ENCODE data around the gene N4BP2L2. TPM values are rescaled to one million over a fixed set of nuclear protein-coding genes. Genes with fewer than 3 reads are reported as not detected.
"Not testable (repeated sequence)": the region's sequence is repeated elsewhere in the genome, so short reads cannot be mapped to it uniquely, and the experiment has no call there.

The N4BP2L2 gene
- polyA plus RNA-seq (ENCODE audit: insufficient read length in 10 of 10), result 100 to 1,000 TPM in 6 of 10 donors, 10 to 100 TPM in 4; 65.6 to 169 (median 105) TPM
- long read RNA-seq, donor 1, full-length matches to known transcripts, result 11 of 17 reads
- long read RNA-seq, donor 1, partial matches to known transcripts, result 6 of 17 reads
- long read RNA-seq, donor 1, other reads (novel, unspliced or antisense), result 0 of 17 reads
- long read RNA-seq, donor 2, full-length matches to known transcripts, result 7 of 26 reads
- long read RNA-seq, donor 2, partial matches to known transcripts, result 19 of 26 reads
- long read RNA-seq, donor 2, other reads (novel, unspliced or antisense), result 0 of 26 reads
- long read RNA-seq, donor 3, result 0 reads
- long read RNA-seq, donor 4, full-length matches to known transcripts, result 10 of 10 reads
- long read RNA-seq, donor 4, partial matches to known transcripts, result 0 of 10 reads
- long read RNA-seq, donor 4, other reads (novel, unspliced or antisense), result 0 of 10 reads
- long read RNA-seq, donor 5, full-length matches to known transcripts, result 12 of 18 reads
- long read RNA-seq, donor 5, partial matches to known transcripts, result 6 of 18 reads
- long read RNA-seq, donor 5, other reads (novel, unspliced or antisense), result 0 of 18 reads
- long read RNA-seq, donor 6, full-length matches to known transcripts, result 5 of 11 reads
- long read RNA-seq, donor 6, partial matches to known transcripts, result 6 of 11 reads
- long read RNA-seq, donor 6, other reads (novel, unspliced or antisense), result 0 of 11 reads
- long read RNA-seq, donor 7, full-length matches to known transcripts, result 11 of 11 reads
- long read RNA-seq, donor 7, partial matches to known transcripts, result 0 of 11 reads
- long read RNA-seq, donor 7, other reads (novel, unspliced or antisense), result 0 of 11 reads
- long read RNA-seq, donor 8, full-length matches to known transcripts, result 7 of 15 reads
- long read RNA-seq, donor 8, partial matches to known transcripts, result 8 of 15 reads
- long read RNA-seq, donor 8, other reads (novel, unspliced or antisense), result 0 of 15 reads
- long read RNA-seq, donor 9, full-length matches to known transcripts, result 1 of 1 reads
- long read RNA-seq, donor 9, partial matches to known transcripts, result 0 of 1 reads
- long read RNA-seq, donor 9, other reads (novel, unspliced or antisense), result 0 of 1 reads

GRCh38 chr13:32538621-32539246, at the start of gene N4BP2L2:
Gene N4BP2L2, minus strand, starts transcription at chr13:32538795. Its CDS starts 1,768 bp downstream, at chr13:32537027.
- peak; percentile 98 to 99 (median 99) for DNase-seq

- no peak for DNase-seq
Measured at GRCh38 chr13:32587811-32588170, 49.2 kb upstream of the N4BP2L2 start.

DNA sequence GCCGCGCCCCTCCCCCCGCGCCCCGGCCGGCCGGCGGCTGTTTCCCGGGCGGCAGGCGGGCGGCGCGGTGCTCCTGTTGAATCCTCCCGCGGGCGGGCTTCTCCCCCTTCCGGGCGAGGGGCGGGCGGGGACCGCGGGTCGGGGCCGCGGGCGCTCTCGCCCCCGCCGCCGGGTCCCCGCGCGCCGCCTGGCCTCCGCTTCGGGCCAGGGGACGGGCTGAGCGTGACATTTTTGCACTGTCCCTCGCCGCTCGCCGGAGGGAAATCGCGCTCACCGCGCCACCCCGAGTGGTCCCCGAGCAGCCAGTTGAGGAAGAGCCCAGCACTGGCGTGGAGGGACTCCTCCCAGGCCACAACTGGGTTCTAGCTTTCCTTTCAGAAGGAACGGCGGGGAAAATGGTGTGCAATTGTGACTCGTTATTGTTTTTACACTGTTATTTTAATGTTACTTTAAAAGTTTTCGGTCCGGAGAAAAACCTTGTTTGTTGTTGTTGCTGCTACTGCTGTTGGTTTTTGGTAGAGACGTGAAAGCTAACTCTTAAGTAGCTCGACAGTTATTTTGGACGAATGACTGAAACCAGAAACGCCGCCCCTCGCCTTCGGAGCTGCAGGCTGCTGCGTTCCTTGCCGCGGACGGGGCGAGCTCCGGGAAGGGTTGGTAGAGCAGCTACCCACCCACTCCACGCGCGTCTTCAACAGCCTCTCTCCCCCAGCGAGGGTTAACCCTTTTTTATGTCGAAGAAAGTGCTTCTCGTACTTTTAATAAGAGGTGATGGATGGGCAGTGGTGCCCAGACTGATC, 48.6 kb upstream of the N4BP2L2 start:
- peak; percentile 65 to 90 (median 75) for DNase-seq

DNA sequence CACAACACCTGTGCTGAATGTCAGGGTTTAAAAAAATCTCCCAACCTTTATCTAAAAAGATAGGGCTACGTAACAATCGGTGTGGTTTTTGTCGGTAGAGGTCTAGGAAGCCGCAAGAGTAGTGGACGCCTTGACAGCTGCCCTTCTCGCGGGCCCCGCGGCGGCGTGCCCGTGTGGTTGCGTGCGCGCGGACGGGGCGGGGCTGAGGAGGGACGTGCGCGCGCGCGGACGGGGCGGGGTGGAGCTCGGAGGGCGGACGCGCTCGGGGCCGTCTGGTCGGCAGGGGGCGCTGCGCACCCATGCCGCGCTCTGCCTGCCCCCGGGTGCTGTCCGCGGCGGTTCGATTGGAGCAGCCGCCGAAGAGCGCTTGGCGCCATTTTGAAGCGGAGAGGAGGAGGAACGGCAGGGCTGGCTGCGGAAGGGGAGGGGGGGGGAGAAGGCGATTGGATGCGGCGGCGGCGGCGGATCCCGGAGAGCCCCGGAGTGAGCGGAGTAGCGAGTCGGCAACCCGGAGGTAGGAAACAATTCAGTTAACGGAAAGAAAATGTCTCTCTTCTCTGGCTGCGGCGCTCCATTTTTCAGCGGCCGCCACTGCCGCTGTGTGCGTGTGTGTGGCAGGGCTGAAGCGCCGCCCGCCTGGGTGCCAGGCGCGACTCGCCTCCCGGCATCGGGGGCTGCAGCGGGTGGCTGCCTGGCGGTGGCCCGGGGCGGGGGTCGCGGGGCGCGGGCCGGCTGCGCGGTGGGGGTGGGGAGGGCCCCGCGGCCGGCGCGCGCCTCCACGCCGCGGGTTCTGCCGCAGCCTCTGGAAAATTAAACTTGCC, 47.7 kb upstream of the N4BP2L2 start, which contains the start of gene PDS5B:
PDS5B (plus strand) TSS at position 373 of the 821 bp plus-strand sequence. CDS start 62,321 bp downstream, outside the sequence.
- DNase-seq, result peak; percentile 96 to 98 (median 96)

GRCh38 chr13:32585550-32586079, 47.0 kb upstream of the N4BP2L2 start:
- peak in 1 of 3 donors; percentile 29 for DNase-seq

DNA sequence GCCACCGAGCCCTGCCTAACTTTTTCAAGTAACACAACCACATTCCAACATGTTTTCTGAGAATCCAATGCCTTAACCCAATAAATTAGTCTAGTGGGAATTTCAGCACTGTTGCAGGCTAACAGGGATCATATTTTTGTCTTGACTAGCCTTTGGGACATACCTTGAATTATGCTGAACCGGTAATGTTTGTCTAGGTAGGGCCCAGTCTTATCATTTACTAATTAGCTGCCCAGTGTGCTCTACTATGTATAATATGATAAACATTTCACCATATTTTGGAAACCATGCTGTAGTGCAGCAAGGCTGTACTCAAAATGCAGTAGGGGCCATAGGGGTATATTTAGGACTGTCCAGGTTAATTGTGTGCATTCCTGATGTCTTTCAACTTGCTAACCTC, 44.4 kb upstream of the N4BP2L2 start:
- no peak for DNase-seq

- no peak for DNase-seq
Measured at GRCh38 chr13:32582281-32582680, 43.7 kb upstream of the N4BP2L2 start.

GRCh38 chr13:32581177-32581786, 42.7 kb upstream of the N4BP2L2 start:
- peak; percentile 14 to 50 (median 17) for DNase-seq

DNA sequence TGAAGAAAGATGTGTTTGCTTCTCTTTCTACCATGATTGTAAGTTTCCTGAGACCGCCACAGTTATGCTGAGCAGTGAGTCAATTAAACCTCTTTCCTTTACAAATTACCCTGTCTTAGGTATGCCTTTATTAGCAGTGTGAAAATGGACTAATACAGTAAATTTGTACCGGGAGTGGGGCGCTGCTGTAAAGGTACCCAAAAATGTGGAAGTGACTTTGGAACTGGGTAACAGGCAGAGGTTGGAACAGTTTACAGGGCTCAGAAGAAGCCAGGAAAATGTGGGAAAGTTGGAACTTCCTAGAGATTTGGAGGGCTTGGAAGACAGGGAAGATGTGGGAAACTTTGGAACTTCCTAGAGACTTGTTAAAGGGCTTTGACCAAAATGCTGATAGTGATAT, 38.4 kb upstream of the N4BP2L2 start:
- DNase-seq, result no peak

DNA sequence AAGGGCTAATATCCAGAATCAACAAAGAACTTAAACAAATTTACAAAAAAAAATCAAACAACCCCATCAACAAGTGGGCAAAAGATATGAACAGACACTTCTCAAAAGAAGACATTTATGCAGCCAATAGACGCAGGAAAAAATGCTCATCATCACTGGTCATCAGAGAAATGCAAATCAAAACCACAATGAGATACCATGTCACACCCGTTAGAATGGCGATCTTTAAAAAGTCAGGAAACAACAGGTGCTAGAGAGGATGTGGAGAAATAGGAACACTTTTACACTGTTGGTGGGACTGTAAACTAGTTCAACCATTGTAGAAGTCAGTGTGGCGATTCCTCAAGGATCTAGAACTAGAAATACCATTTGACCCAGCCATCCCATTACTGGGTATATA, 37.1 kb upstream of the N4BP2L2 start:
- DNase-seq, result not testable (repeated sequence)

- not testable (repeated sequence) for DNase-seq
Measured at GRCh38 chr13:32560842-32561241, 22.2 kb upstream of the N4BP2L2 start.

DNA sequence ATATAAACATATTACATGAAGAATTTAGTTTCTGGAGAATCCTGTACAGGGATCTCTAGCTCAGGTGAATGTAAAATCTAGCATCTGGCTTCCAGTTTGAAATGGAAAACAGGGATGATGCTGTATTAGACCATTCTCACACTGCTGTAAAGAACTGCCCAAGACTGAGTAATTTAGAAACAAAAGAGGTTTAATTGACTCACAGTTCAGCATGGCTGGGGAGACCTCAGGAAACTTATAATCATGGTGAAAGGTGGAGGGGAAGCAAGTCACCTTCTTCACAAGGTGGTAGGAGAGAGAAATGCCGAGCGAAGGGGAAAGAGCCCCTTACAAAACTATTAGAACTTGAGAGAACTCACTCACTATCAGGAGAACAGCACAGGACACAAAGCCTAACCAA, 17.0 kb upstream of the N4BP2L2 start:
- no peak for DNase-seq

GRCh38 chr13:32553720-32554119, 15.1 kb upstream of the N4BP2L2 start:
- DNase-seq, result no peak

DNA sequence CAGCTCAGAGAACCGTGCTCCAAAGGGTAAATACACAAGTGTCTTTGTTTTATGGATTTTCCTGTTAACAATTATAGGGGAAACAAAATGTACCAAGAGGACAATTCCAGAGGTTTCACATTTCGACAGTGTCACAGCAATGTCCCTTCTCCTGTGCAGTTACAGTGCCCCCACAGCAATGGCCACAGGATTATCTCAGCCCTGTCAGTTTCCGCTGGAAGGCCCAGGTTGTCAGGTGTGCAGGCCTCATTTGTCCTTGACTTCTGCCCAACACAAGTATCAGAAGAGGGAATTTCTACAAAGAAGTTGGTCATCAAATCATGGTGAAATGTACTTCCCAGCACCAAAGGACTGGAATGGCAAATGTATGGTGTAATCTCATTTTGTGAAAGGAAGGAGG, 11.2 kb upstream of the N4BP2L2 start:
- DNase-seq, result no peak

DNA sequence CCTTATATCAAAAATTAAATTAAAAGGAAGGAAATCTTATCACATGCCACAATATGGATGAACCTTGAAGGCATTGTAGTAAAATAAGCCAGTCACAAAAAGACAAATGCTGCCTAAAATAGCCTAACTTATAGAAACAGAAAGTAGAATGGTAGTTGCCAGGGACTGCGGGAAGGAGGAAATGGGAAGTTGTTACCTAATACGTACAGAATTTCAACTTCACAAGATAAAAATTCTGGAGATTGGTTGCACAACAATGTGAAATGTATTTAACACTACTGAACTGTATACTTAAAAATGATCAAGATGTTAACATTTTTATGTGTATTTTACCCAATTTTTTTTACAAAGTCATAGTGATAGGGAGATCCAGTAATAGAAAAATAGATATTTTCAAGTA, 10.2 kb upstream of the N4BP2L2 start:
- DNase-seq, result no peak

GRCh38 chr13:32545083-32545482, 6.5 kb upstream of the N4BP2L2 start:
- no peak for DNase-seq

- no peak for DNase-seq
Measured at GRCh38 chr13:32542221-32542620, 3.6 kb upstream of the N4BP2L2 start.

DNA sequence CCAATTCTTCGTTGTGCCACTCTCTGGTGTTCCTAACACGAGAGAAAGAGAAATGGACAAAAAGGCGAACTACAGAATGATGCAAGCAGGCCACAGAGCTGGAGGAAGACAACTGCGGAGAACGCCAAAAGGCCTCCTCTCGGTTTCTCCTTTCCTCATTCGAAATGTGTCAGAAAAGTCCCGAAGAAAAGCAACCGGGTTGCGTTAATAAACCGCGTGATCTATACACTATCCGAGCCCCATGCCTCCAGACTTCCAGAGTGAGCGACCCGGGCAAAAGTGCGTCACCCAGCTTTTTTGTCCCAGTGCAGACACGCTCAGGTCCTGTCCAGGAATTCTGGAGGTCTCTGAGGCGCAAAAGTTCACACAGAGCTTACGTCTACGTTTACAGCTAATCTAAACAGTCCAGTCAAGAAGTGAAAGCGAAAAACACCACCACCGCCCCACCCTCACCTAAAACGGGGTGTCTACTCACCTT, 413 bp downstream of the N4BP2L2 start:
- DNase-seq, result no peak

DNA sequence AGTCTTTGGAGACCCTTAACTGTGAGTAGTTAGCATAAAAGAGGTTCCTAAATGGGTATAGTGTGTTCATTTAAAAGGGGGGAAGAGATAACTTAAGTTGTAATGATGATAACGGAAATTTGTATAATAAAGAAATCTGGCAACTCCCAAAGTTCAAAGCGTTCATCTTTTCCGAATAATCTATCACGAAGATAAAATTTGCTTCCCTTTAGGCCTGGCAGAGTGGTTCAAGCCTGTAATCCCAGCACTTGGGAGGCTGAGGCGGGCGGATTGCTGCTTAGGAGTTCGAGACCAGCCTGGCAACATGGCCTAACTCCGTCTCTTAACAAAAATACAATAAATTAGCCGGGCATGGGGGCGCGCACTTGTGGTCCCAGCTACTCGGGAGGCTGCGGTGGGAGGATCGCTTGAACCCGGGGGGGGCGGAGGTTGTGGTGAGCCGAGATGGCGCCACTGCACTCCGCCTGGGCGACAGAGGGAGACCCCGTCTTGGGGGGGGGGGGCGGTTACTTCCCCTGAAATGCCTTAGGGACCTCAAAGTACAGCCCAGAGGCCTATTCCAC, 934 bp downstream of the N4BP2L2 start:
- DNase-seq, result no peak
